HK-2 (cell line): Measurements from ENCODE around the gene OVCH1.
"Not testable (repeated sequence)": the region's sequence is repeated elsewhere in the genome, so short reads cannot be mapped to it uniquely, and the experiment has no call there.

Experiments used
- DNase-seq: peaks from one replicate; pipeline ENCODE4 v3.0.0-alpha.2; 2018; ENCODE audit not compliant: unreplicated experiment

The OVCH1 gene

DNA sequence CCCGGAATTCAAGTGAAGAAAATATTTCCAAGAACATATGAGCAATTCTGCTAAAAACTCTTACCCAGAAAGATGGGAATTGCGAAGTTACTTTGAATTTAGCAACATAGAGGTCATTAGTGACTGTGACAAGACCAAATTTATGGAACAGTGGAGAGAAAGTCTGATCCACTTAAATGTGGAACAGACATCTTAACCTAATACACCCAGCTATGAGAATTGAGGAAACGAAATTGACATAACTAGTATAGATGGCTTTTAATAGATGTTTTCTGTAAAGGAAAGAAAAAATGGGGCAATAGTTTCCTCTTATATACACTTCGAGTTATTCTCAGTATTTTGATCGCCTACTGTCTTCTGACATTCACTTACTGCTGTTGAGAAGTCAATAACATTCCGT, 4.6 kb downstream of the OVCH1 start:
- DNase-seq = no peak

DNA sequence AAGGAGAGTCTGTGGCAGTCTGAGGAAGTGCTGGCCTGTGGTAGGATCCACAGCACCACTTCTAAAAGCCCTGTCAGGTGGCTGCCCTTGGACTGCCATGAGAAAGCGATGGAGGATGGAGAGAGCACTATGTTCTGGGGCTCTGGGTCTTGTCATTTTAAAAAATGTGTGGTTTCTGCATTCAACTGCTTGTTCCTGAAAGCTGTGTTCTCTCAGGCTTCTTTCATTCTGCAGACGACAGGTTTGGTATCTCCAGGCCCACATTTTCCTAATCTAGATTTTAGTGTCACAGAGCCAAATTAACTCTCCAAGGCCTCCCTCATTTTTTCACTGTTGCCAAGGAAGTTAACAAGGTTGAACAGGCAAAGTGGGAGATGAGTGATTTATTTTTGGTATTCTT, 10.5 kb downstream of the OVCH1 start:
- DNase-seq = no peak

GRCh38 chr12:29463198-29463597, 34.3 kb downstream of the OVCH1 start:
- DNase-seq = no peak

- DNase-seq = no peak
These were observed 37.4 kb downstream of the OVCH1 start for GRCh38 chr12:29460082-29460481.

DNA sequence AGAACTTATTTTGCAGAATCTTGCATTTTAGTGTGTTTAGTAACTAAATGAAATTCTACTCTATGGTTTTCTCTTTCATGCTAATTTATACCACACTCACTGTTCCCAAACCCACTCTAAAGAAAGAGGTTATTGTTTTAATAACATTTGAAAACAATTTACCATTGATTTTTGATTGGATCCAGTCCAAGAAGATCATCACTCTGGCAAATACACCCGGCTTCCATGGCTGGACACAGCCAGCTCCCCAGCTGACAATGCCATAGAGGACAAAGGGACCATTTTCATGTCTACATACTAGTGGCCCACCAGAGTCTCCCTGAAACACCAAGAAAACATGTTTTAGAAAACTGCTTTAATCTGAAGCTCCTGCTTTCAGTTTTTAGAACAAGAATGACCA, 42.4 kb downstream of the OVCH1 start:
- no peak for DNase-seq

GRCh38 chr12:29451888-29452287, 45.6 kb downstream of the OVCH1 start:
- no peak for DNase-seq

- no peak for DNase-seq
These were observed 49.3 kb downstream of the OVCH1 start for GRCh38 chr12:29448157-29448556.

- no peak for DNase-seq
These were observed 50.1 kb downstream of the OVCH1 start for GRCh38 chr12:29447285-29447975.

- no peak for DNase-seq
These were observed 58.0 kb downstream of the OVCH1 start for GRCh38 chr12:29439506-29439905.

- no peak for DNase-seq
These were observed 58.6 kb downstream of the OVCH1 start for GRCh38 chr12:29438752-29439408.

DNA sequence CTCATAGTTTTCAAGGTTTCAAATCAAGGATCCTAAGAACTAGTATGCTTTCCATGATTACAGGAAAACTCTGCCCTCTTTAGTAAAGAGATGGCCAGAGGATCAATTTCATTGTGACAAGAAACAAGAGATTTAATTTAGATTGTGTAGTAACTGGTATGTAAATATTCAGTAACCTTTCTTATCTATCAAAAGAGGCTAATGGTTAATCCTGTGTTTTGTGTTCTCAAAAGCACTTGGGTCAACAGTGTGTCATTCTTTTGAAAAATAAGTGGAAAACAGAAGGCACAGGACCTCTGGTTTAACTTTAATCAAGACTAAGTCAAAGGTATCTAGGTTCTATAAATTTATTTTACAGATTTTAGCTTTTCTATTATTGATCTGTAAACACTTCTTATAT, 59.9 kb downstream of the OVCH1 start:
- no peak for DNase-seq

GRCh38 chr12:29436815-29437214, 60.7 kb downstream of the OVCH1 start:
- DNase-seq = not testable (repeated sequence)

DNA sequence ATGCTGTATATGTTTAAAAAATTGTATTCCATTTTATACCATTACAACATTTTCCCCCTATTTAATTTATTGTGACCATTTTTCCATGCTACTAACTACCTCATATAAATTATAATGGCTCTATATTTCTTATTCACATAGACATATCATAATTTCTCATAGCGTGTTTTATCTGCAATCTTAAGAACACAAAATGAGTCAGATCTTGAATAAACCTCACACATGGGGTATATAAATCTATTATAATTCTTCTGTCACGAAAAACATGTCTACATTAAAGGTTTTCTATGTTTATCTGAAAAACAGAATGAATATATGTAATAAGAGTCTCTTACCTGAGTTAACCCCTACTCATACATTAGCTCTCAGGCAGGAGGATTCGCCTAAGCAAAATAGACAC, 66.0 kb downstream of the OVCH1 start:
- DNase-seq = no peak

DNA sequence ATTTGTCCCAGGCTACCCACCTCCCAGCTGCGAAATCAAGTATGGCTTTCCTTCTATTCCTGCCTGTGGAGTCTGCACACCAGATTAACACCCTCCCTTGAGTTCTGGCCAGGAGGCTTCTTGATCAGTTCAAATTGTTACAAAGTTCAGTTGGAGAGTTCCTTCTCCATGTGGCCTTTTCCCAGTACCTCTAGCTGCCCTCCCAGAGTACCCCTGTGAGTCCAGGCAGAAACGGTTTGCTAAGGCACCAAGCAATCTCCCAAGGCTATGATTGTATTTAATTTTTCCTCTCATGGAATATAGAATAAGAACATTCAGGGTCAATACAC, 66.8 kb downstream of the OVCH1 start:
- DNase-seq = no peak

DNA sequence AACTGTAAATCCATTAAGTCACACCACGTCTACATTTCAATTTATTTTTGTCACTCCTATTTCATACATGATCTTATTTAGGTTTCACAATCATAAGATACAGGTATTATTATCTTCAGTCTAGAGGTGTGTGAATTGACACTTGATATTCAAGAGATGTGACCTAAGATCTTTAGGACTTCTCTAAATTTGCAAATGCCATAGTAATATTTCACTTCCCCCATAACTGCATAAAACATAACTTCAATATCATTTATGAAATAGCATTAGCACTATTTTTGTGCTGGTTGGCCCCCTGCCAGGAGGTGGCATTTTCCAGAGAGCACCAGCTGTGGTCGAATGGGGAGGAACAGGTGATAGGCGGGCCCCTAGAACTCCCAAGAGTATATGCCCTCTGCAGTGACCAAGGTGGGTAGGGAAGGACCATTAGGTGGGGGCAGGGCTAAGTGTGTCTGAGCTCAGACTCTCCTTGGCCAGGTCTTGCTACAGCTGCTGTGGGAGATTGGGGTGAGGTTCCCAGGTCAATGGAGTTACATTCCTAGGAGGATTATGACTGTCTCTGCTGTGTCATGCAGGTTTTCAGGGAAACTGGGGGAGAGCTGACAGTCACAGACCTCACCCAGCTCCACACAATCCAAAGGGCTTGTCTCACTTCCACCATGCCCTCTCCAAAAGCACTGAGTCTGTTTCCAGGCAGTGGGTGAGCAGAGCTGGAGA, 67.3 kb downstream of the OVCH1 start:
- DNase-seq = no peak

DNA sequence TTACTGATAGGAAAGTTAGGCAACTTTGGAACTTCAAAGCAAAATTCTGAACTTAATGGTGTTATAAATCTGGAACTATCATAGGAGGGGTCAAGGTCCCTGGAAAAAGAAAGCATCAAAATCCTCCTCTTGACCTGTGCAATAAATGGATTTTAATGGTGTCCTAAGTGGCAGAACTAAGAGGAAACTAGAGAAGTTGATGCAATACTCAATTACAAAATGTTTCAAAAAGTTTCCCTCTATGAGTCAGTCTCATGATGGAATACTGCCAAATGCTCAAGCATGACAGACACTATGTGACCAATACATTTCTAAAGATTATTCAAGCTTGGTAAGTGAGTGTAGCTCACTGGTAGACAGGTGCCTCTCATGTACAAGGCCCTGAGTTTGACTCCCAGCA, 68.9 kb downstream of the OVCH1 start:
- DNase-seq = no peak

DNA sequence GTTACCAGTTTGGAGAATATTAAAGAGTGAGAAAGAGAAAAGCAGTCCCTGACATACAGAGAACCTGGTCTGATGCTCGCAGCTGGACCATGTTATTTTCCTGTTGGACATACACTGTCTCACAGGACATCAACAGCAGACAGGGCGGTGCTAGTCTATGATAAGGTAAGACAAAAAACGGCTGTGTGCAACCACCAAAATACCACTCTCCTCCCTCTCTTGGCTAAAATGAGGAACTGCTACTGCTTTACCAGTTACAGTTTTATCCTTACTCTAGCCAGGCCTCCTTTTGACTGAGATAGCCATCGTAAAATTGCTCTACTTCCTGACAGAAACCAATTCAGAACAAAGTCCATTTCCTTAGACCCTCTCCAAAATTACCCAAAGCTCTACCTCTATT, 69.5 kb downstream of the OVCH1 start:
- no peak for DNase-seq

DNA sequence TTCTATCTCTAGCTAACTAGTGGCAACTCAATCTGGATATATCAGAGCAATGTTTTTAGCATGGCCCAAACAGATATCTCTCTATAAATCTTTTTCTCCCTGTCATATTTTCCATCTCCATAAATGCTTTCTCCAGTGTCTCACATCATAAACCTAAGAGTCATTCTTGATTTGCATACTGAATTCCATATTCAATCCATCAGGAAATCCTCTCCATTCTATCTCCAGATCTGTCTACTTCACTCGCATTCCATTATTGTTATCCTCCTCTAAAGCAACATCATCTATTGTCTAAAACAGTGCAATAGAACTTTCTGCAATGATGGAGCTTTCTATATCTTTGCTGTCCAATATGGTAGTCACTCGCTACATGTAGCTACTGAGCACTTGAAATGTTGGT, 71.0 kb downstream of the OVCH1 start:
- no peak for DNase-seq

- DNase-seq = no peak
These were observed 71.8 kb downstream of the OVCH1 start for GRCh38 chr12:29425722-29426121.

GRCh38 chr12:29416748-29417147, 80.7 kb downstream of the OVCH1 start:
- no peak for DNase-seq

DNA sequence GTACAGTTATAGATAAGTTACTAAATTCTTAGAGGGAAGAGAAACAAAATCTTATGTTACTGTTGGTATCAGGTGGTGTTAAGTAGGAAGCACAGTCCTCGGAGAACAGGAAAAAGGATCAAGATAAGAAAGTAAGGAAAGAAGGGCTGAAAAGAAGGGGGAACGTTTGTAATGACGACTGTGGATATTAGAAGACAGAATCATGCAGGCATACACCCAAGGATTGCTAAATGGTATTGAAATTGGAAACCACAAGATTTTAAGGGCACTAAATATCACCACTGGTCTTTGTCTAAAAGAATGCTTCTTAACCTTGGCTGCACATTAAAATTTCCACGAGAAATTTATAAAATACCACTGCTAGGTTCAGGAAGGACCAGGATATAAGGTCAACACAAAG, 82.4 kb downstream of the OVCH1 start:
- DNase-seq = no peak

DNA sequence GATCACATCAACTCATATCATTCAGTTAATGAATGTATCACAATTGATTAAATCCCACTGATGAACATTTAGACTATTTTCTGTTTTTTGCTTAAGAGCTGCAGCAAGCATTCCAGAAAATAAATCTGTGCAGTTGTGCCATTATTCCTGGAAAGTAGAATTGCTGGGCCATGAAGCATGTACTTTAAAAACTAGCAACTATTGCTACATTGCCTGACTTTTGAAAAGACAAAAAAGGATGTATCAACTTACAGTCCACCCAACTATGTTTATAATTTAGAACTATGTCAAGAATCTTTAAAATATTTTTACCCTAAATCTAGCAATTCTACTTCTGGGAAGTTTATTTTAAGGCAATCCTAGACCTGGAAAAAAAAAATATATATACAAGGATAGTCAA, 83.1 kb downstream of the OVCH1 start:
- DNase-seq = no peak

GRCh38 chr12:29405561-29405960, 91.9 kb downstream of the OVCH1 start:
- no peak for DNase-seq
